ENCODE data around the gene OR9I1. TPM values are rescaled to one million over a fixed set of nuclear protein-coding genes. Genes with fewer than 3 reads are reported as not detected.

Gene OR9I1
- total and polyA plus RNA-seq, 2 donors (not counting 3 experiments of a cell fraction or from before 2014, with no cell fraction given): not detected

DNA sequence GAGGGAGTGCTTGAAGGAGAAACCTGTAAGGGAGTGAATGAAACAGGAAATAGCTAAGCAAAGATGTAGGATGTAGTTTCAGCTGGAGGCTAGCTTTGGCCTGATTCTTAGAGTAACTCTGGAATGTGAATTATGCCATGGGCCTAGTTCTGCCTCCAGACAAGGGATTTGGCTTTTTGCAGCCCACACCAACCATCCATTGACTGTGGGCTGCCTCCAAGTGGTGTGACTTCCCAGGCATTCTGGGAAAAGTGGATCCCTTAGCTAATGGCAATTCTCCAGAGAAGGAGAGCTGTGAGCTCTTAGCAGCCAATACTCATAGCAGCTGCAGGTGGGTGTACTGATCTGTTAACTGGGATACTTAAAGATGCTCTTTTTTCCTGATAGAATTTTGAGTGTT, 2.0 kb upstream of the OR9I1 start:
- H3K9me1 ChIP-seq (replicated peaks; ENCODE audit: control insufficient read depth, extremely low read depth, insufficient read depth, low read length): no peaks in the 10 kb centered on the region
- H3K9ac ChIP-seq (replicated peaks; ENCODE audit: extremely low read depth, insufficient read depth, low read length): no peak overlapping the region
- H3K79me2 ChIP-seq (ENCODE audit: control insufficient read depth, insufficient read depth, low read length): no peaks in the 10 kb centered on the region
- H4K20me1 ChIP-seq (replicated peaks; ENCODE audit: control insufficient read depth, extremely low read depth, insufficient read depth, low read length): no peaks in the 10 kb centered on the region
- no peaks in the 10 kb centered on the region for H3K4me1 ChIP-seq (ENCODE audit: control insufficient read depth, extremely low read depth, insufficient read depth, low read length)
- H3K9me3 ChIP-seq (replicated peaks; ENCODE audit: control insufficient read depth, insufficient read depth, low read length): no peaks in the 10 kb centered on the region
- DNase-seq (ENCODE audit: low read depth, low spot score): no peak
- no peak overlapping the region for H3K4me2 ChIP-seq (ENCODE audit: insufficient read depth, low read length)
- no peak for FAIRE-seq
- dilution Hi-C loops (cut with MboI; ENCODE audit: extremely low pct_ligation_motif_present, low sequenced_read_pairs) (no loop called here), intact Hi-C loops (cut with micrococcal nuclease) (no loop called here)
- H3K27me3 ChIP-seq (ENCODE audit: control insufficient read depth in 2 of 2, insufficient read depth in 2 of 2, low read length in 2 of 2): no peaks in the 10 kb centered on the region
- no peaks in the 10 kb centered on the region for H3K36me3 ChIP-seq (ENCODE audit: control insufficient read depth in 2 of 2, extremely low read depth in 1 of 2, insufficient read depth in 2 of 2, low read length in 2 of 2)
- BruUV-seq (replicated peaks): no TSS peak
- H3K4me3 ChIP-seq (replicated peaks in 1 of 3; ENCODE audit: insufficient read depth in 1 of 3, low read depth in 1 of 3, low read length in 3 of 3): no peak overlapping the region
- CTCF ChIA-PET: no interaction called here
- TF ChIP-seq POLR2A (IDR thresholded peaks at IDR 0.05; ENCODE audit: low read depth, low read length): no peak
- no peak for TF ChIP-seq JUN (IDR thresholded peaks at IDR 0.05; ENCODE audit: borderline replicate concordance, insufficient read depth, insufficient read length, low read depth)
- TF ChIP-seq POLR2AphosphoS5 (IDR thresholded peaks at IDR 0.05; ENCODE audit: insufficient read depth, low read depth, low read length): no peak
- no peak for TF ChIP-seq GATA2 (IDR thresholded peaks at IDR 0.05; ENCODE audit: insufficient read depth, insufficient read length, low read depth, low read length)
- POLR2A ChIA-PET: no interaction called here
- no peak overlapping the region for H2AFZ ChIP-seq (ENCODE audit: low read depth, low read length)
- no peak overlapping the region for H3K27ac ChIP-seq (ENCODE audit: insufficient read depth, low read depth, low read length)

DNA sequence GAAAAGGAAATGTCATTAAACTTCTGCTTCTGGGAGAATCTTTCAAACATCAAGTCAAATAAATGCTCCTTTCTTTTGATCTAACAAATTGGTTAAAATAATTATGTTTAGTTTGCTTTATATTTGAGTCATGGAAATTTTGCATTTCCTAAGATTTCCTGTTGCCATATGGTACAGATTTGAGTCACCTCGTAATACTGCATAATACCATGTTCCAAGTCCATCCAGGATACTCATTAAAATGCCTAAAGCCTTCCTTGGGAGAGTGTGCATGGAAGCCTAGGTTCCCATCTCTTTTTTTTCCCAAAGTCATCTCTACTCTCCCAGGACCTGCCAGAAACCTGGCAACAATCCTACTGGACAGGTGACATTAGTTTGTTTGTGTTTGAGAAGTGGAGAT, 4.2 kb downstream of the OR9I1 start:
- FAIRE-seq: no peak
- dilution Hi-C loops (cut with MboI; ENCODE audit: extremely low pct_ligation_motif_present, low sequenced_read_pairs): no loop called here
- Histone ChIP-seq H3K36me3 (ENCODE audit: control insufficient read depth in 2 of 2, extremely low read depth in 1 of 2, insufficient read depth in 2 of 2, low read length in 2 of 2) (no peaks in the 10 kb centered on the region), H2AFZ (ENCODE audit: low read depth, low read length) (no peak overlapping the region), H3K79me2 (ENCODE audit: control insufficient read depth, insufficient read depth, low read length) (no peaks in the 10 kb centered on the region), H3K4me3 (replicated peaks in 1 of 3; ENCODE audit: insufficient read depth in 1 of 3, low read depth in 1 of 3, low read length in 3 of 3) (no peak overlapping the region), H3K27ac (ENCODE audit: insufficient read depth, low read depth, low read length) (no peak overlapping the region), H3K9me1 (replicated peaks; ENCODE audit: control insufficient read depth, extremely low read depth, insufficient read depth, low read length) (no peaks in the 10 kb centered on the region), H3K9ac (replicated peaks; ENCODE audit: extremely low read depth, insufficient read depth, low read length) (no peak overlapping the region), H3K27me3 (ENCODE audit: control insufficient read depth in 2 of 2, insufficient read depth in 2 of 2, low read length in 2 of 2) (no peaks in the 10 kb centered on the region), H3K4me2 (ENCODE audit: insufficient read depth, low read length) (no peak overlapping the region), H3K4me1 (ENCODE audit: control insufficient read depth, extremely low read depth, insufficient read depth, low read length) (no peaks in the 10 kb centered on the region), H3K9me3 (replicated peaks; ENCODE audit: control insufficient read depth, insufficient read depth, low read length) (no peaks in the 10 kb centered on the region), H4K20me1 (replicated peaks; ENCODE audit: control insufficient read depth, extremely low read depth, insufficient read depth, low read length) (no peaks in the 10 kb centered on the region)
- no TSS peak for BruUV-seq (replicated peaks)
- ChIA-PET CTCF (no interaction called here), POLR2A (no interaction called here)
- no peak for TF ChIP-seq EZH2 (IDR thresholded peaks at IDR 0.05; ENCODE audit: borderline replicate concordance, low read depth, low read length, severe bottlenecking)
- no peak for TF ChIP-seq POLR2AphosphoS5 (IDR thresholded peaks at IDR 0.05; ENCODE audit: insufficient read depth, low read depth, low read length)
- TF ChIP-seq FOS (IDR thresholded peaks at IDR 0.05; ENCODE audit: borderline replicate concordance, insufficient read depth, low read length): no peak
- TF ChIP-seq, protein P1, sequence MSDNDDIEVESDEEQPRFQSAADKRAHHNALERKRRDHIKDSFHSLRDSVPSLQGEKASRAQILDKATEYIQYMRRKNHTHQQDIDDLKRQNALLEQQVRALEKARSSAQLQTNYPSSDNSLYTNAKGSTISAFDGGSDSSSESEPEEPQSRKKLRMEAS (IDR thresholded peaks at IDR 0.05; ENCODE audit: insufficient read depth, insufficient read length): no peak
- TF ChIP-seq POLR2A (IDR thresholded peaks at IDR 0.05; ENCODE audit: low read depth, low read length): no peak
- no peak for TF ChIP-seq GATA2 (IDR thresholded peaks at IDR 0.05; ENCODE audit: insufficient read depth, insufficient read length, low read depth, low read length)
- TF ChIP-seq, protein P2, sequence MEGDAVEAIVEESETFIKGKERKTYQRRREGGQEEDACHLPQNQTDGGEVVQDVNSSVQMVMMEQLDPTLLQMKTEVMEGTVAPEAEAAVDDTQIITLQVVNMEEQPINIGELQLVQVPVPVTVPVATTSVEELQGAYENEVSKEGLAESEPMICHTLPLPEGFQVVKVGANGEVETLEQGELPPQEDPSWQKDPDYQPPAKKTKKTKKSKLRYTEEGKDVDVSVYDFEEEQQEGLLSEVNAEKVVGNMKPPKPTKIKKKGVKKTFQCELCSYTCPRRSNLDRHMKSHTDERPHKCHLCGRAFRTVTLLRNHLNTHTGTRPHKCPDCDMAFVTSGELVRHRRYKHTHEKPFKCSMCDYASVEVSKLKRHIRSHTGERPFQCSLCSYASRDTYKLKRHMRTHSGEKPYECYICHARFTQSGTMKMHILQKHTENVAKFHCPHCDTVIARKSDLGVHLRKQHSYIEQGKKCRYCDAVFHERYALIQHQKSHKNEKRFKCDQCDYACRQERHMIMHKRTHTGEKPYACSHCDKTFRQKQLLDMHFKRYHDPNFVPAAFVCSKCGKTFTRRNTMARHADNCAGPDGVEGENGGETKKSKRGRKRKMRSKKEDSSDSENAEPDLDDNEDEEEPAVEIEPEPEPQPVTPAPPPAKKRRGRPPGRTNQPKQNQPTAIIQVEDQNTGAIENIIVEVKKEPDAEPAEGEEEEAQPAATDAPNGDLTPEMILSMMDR (IDR thresholded peaks at IDR 0.05; ENCODE audit: extremely low read depth in 1 of 2, insufficient read depth in 1 of 2, low read depth in 1 of 2, low read length in 2 of 2): no peak
- no peak for TF ChIP-seq JUN (IDR thresholded peaks at IDR 0.05; ENCODE audit: borderline replicate concordance, insufficient read depth, insufficient read length, low read depth)
- no peak for TF ChIP-seq MYC (IDR thresholded peaks at IDR 0.05; ENCODE audit: low read depth, low read length)
- intact Hi-C loops (cut with micrococcal nuclease): no loop called here
- DNase-seq (ENCODE audit: low read depth, low spot score): no peak
